ENCODE results near the gene POU2F1. TPM values are rescaled to one million over a fixed set of nuclear protein-coding genes. Genes with fewer than 3 reads are reported as not detected.
A peak's percentile ranks its signal among the peaks of the same experiment; 100 is the strongest.

The POU2F1 gene
- total and polyA plus RNA-seq, 4 donors: 0.93 to 10.5 (median 6.5) TPM

- Histone ChIP-seq H3K9me3 (ENCODE audit: control insufficient read depth in 4 of 4, low read length in 3 of 4) (no peaks in the 10 kb centered on the region), H3K9ac (ENCODE audit: low read depth in 1 of 2, low read length in 2 of 2) (no peak overlapping the region), H3K4me3 (ENCODE audit: low read depth in 1 of 3, low read length in 3 of 3) (no peak overlapping the region), H3K4me1 (ENCODE audit: control insufficient read depth in 4 of 4, insufficient read depth in 4 of 4, low read length in 3 of 4) (peaks cover 0 to 5% (median under 1%) of the 10 kb centered on the region in 4 donors), H3K36me3 (ENCODE audit: control insufficient read depth in 4 of 4, insufficient read depth in 3 of 4, low read depth in 1 of 4, low read length in 3 of 4) (no peaks in the 10 kb centered on the region), H3K27me3 (ENCODE audit: control insufficient read depth in 4 of 4, insufficient read depth in 4 of 4, low read length in 3 of 4) (no peaks in the 10 kb centered on the region), H3K27ac (ENCODE audit: low read depth in 1 of 2, low read length in 2 of 2) (no peak overlapping the region)
- no peak for DNase-seq (ENCODE audit: low spot score)
- TF ChIP-seq ZBTB33 (IDR thresholded peaks at IDR 0.05) (no peak), HNF4G (IDR thresholded peaks at IDR 0.05) (peak; percentile 27), ATF3 (IDR thresholded peaks at IDR 0.05) (no peak), JUND (IDR thresholded peaks at IDR 0.05) (no peak), FOXA1 (IDR thresholded peaks at IDR 0.05) (no peak), NR2F2 (IDR thresholded peaks at IDR 0.05) (no peak), CTCF (IDR thresholded peaks at IDR 0.05; ENCODE audit: low read depth, low read length, missing input control) (no peak), TAF1 (conservative IDR thresholded peaks at IDR 0.05) (no peak), SP1 (IDR thresholded peaks at IDR 0.05) (no peak), MAX (IDR thresholded peaks at IDR 0.05) (no peak), HNF4A (conservative IDR thresholded peaks at IDR 0.05) (peak; percentile 70 to 77), YY1 (IDR thresholded peaks at IDR 0.05) (peak; percentile 18)
Measured at GRCh38 chr1:167238713-167239112, 18.0 kb downstream of the POU2F1 start.

- 97% methylated on average over 2 of the region's 2 CpGs for WGBS
Measured at GRCh38 chr1:167239257-167239656, 18.6 kb downstream of the POU2F1 start.

More at GRCh38 chr1:167239257-167239656, 18.6 kb downstream of the POU2F1 start:
- H3K4me3 ChIP-seq (ENCODE audit: low read depth in 1 of 3, low read length in 3 of 3): no peak overlapping the region
- H3K27me3 ChIP-seq (ENCODE audit: control insufficient read depth in 4 of 4, insufficient read depth in 4 of 4, low read length in 3 of 4): no peaks in the 10 kb centered on the region
- no peaks in the 10 kb centered on the region for H3K36me3 ChIP-seq (ENCODE audit: control insufficient read depth in 4 of 4, insufficient read depth in 3 of 4, low read depth in 1 of 4, low read length in 3 of 4)
- H3K9me3 ChIP-seq (ENCODE audit: control insufficient read depth in 4 of 4, low read length in 3 of 4): no peaks in the 10 kb centered on the region
- no peak overlapping the region for H3K9ac ChIP-seq (ENCODE audit: low read depth in 1 of 2, low read length in 2 of 2)
- H3K27ac ChIP-seq (ENCODE audit: low read depth in 1 of 2, low read length in 2 of 2): no peak overlapping the region
- no peak for DNase-seq (ENCODE audit: low spot score)
- TF ChIP-seq REST (IDR thresholded peaks at IDR 0.05): peak; percentile 16
- no peak for TF ChIP-seq HNF4A (conservative IDR thresholded peaks at IDR 0.05)
- H3K4me1 ChIP-seq (ENCODE audit: control insufficient read depth in 4 of 4, insufficient read depth in 4 of 4, low read length in 3 of 4): peaks cover 0 to 5% (median 1%) of the 10 kb centered on the region in 4 donors
